ENCODE data around the gene SREK1IP1. TPM values are rescaled to one million over a fixed set of nuclear protein-coding genes. Genes with fewer than 3 reads are reported as not detected.

Gene SREK1IP1
- polyA plus RNA-seq (ENCODE audit: insufficient read length in 3 of 3): 10 to 100 TPM; 22.1 to 26.3 (median 24.3) TPM

- peak; percentile 83 to 95 (median 86) for DNase-seq (ENCODE audit: low read depth in 3 of 3, low spot score in 2 of 3)
These were observed at the start of gene SREK1IP1, which contains the start of gene CWC27 for GRCh38 chr5:64768358-64769312. Gene SREK1IP1, minus strand, starts transcription at chr5:64768691. Its CDS starts 174 bp downstream, at chr5:64768517. Gene CWC27, plus strand, starts transcription at chr5:64768930. Its CDS starts 217 bp downstream, at chr5:64769147.

GRCh38 chr5:64818245-64818644 lies 49.8 kb upstream of the SREK1IP1 start:
- no peak for DNase-seq (ENCODE audit: low read depth in 3 of 3, low spot score in 2 of 3)

GRCh38 chr5:64814073-64814472 lies 45.6 kb upstream of the SREK1IP1 start:
- no peak for DNase-seq (ENCODE audit: low read depth in 3 of 3, low spot score in 2 of 3)

GRCh38 chr5:64811050-64811640 lies 42.7 kb upstream of the SREK1IP1 start:
- peak; percentile 10 to 21 (median 16) for DNase-seq (ENCODE audit: low read depth in 3 of 3, low spot score in 2 of 3)

GRCh38 chr5:64807520-64807919 lies 39.0 kb upstream of the SREK1IP1 start:
- no peak for DNase-seq (ENCODE audit: low read depth in 3 of 3, low spot score in 2 of 3)

- no peak for DNase-seq (ENCODE audit: low read depth in 3 of 3, low spot score in 2 of 3)
These were observed 38.0 kb upstream of the SREK1IP1 start for GRCh38 chr5:64806537-64806936.

GRCh38 chr5:64800926-64801325 lies 32.4 kb upstream of the SREK1IP1 start:
- no peak for DNase-seq (ENCODE audit: low read depth in 3 of 3, low spot score in 2 of 3)

GRCh38 chr5:64796301-64796700 lies 27.8 kb upstream of the SREK1IP1 start:
- no peak for DNase-seq (ENCODE audit: low read depth in 3 of 3, low spot score in 2 of 3)

GRCh38 chr5:64794053-64794770 lies 25.7 kb upstream of the SREK1IP1 start:
- no peak for DNase-seq (ENCODE audit: low read depth in 3 of 3, low spot score in 2 of 3)

GRCh38 chr5:64792469-64792868 lies 24.0 kb upstream of the SREK1IP1 start:
- DNase-seq (ENCODE audit: low read depth in 3 of 3, low spot score in 2 of 3): no peak

- DNase-seq (ENCODE audit: low read depth in 3 of 3, low spot score in 2 of 3): no peak
These were observed 21.7 kb upstream of the SREK1IP1 start for GRCh38 chr5:64790210-64790609.

- DNase-seq (ENCODE audit: low read depth in 3 of 3, low spot score in 2 of 3): no peak
These were observed 21.0 kb upstream of the SREK1IP1 start for GRCh38 chr5:64789457-64789856.

GRCh38 chr5:64788156-64788555 lies 19.7 kb upstream of the SREK1IP1 start:
- no peak for DNase-seq (ENCODE audit: low read depth in 3 of 3, low spot score in 2 of 3)

GRCh38 chr5:64786372-64786771 lies 17.9 kb upstream of the SREK1IP1 start:
- DNase-seq (ENCODE audit: low read depth in 3 of 3, low spot score in 2 of 3): no peak

GRCh38 chr5:64784451-64785025 lies 16.0 kb upstream of the SREK1IP1 start:
- peak; percentile 48 to 67 (median 66) for DNase-seq (ENCODE audit: low read depth in 3 of 3, low spot score in 2 of 3)

- DNase-seq (ENCODE audit: low read depth in 3 of 3, low spot score in 2 of 3): no peak
These were observed 6.8 kb upstream of the SREK1IP1 start for GRCh38 chr5:64775291-64775690.

GRCh38 chr5:64773533-64773932 lies 5.0 kb upstream of the SREK1IP1 start:
- no peak for DNase-seq (ENCODE audit: low read depth in 3 of 3, low spot score in 2 of 3)

- no peak for DNase-seq (ENCODE audit: low read depth in 3 of 3, low spot score in 2 of 3)
These were observed 3.2 kb upstream of the SREK1IP1 start for GRCh38 chr5:64771736-64772135.

GRCh38 chr5:64769855-64770254 lies 1.4 kb upstream of the SREK1IP1 start:
- no peak for DNase-seq (ENCODE audit: low read depth in 3 of 3, low spot score in 2 of 3)

GRCh38 chr5:64767959-64768357 lies 533 bp downstream of the SREK1IP1 start:
- DNase-seq (ENCODE audit: low read depth in 3 of 3, low spot score in 2 of 3): peak; percentile 29 to 61 (median 41)

GRCh38 chr5:64766941-64767340 lies 1.6 kb downstream of the SREK1IP1 start:
- DNase-seq (ENCODE audit: low read depth in 3 of 3, low spot score in 2 of 3): no peak
